HCT116 (cell line): ENCODE measurements around the gene TENM4. TPM values are rescaled to one million over a fixed set of nuclear protein-coding genes. Genes with fewer than 3 reads are reported as not detected.

Experiments
- ATAC-seq: fragments of 200-7000 bp; cut with Tn5 transposase; 2 replicates; pipeline ENCODE4 v1.9.1; 2020; ENCODE audit warnings: mild to moderate bottlenecking, moderate library complexity
- BruUV-seq: library from RNA; stranded (reverse); fragments of 400-500 nt; replicated peaks from 2 replicates; lab custom pipeline; 2021; lab: Mats Ljungman, UMichigan
- CTCF ChIA-PET: fragments of 300-600 bp; sonication (Branson Sonifier 250); formaldehyde crosslinking; loops from one replicate; lab custom pipeline; 2021; ENCODE audit warnings: antibody characterized with exemption; lab: Charles Lee
- POLR2A ChIA-PET: fragments of 300-600, 350-600 bp; sonication (Branson Sonifier 250); formaldehyde crosslinking; loops from one replicate; lab custom pipeline; 2021; ENCODE audit warnings: antibody characterized with exemption; lab: Charles Lee
- RAD21 ChIA-PET, 2 experiments: fragments of 300-600 bp; sonication (Branson Sonifier 250); formaldehyde crosslinking; loops; one replicate each; lab custom pipeline; 2023; ENCODE audit warnings: low total read pairs in 2 of 2; ENCODE audit not compliant: uncharacterized antibody in 2 of 2, unreplicated experiment in 2 of 2, low non-redundant PET in 1 of 2; lab: Charles Lee
- DNase-seq: peaks from one replicate; pipeline ENCODE4 v3.0.0-alpha.2; 2010; ENCODE audit warnings: low read depth, low spot score
- H2AFZ ChIP-seq: fragments of 200-600 bp; shearing (Covaris generic), sonication (generic); 2 replicates; pipeline ENCODE4 v1.6.1; 2017; ENCODE audit warnings: low read depth, mixed run types, mixed read lengths, antibody characterized with exemption, low read length; ENCODE audit not compliant: poor library complexity, severe bottlenecking
- H3K27ac ChIP-seq: 2 replicates; pipeline ENCODE4 v1.5.1; 2012; ENCODE audit warnings: low read depth, low read length
- H3K27me3 ChIP-seq: fragments of 200-600 bp; sonication (generic); 2 replicates; pipeline ENCODE4 v1.6.1; 2016; ENCODE audit warnings: mixed run types, low read length, mixed read lengths; ENCODE audit not compliant: insufficient read depth
- H3K36me3 ChIP-seq, 2 experiments: fragments of 200-500 bp in 1 of 2; fragments of 200-600 bp in 1 of 2; sonication (Bioruptor generic) in 1 of 2; sonication (generic) in 1 of 2; 2 replicates each; pipeline versions ENCODE4 v1.5.1 to v1.6.1; 2014 to 2016; ENCODE audit warnings: low read length in 2 of 2, inconsistent platforms in 1 of 2, mixed read lengths in 1 of 2, mixed run types in 1 of 2; ENCODE audit not compliant: insufficient read depth in 2 of 2, control insufficient read depth in 1 of 2
- H3K4me1 ChIP-seq, 2 experiments: fragments of 200-600 bp in 1 of 2; sonication (generic) in 1 of 2; 2 replicates each; pipeline versions ENCODE4 v1.5.1 to v1.6.1; 2012 to 2017; ENCODE audit warnings: low read length in 2 of 2, inconsistent platforms in 1 of 2, mild to moderate bottlenecking in 1 of 2, mixed read lengths in 1 of 2, mixed run types in 1 of 2, moderate library complexity in 1 of 2; ENCODE audit not compliant: insufficient read depth in 2 of 2, control insufficient read depth in 1 of 2
- H3K4me2 ChIP-seq: fragments of 200-600 bp; sonication (generic); 2 replicates; pipeline ENCODE4 v1.6.1; 2017; ENCODE audit warnings: mixed run types, low read length, mixed read lengths
- H3K4me3 ChIP-seq, 2 experiments: fragments of 200-600 bp in 1 of 2; sonication (generic) in 1 of 2; replicated peaks in 1 of 2; 2 replicates each; pipeline ENCODE4 v1.5.1; 2011 to 2016; ENCODE audit warnings: low read length in 2 of 2, control low read depth in 1 of 2, low read depth in 1 of 2, mild to moderate bottlenecking in 1 of 2, mixed read lengths in 1 of 2, mixed run types in 1 of 2
- H3K79me2 ChIP-seq: fragments of 200-600 bp; sonication (generic); 2 replicates; pipeline ENCODE4 v1.6.1; 2017; ENCODE audit warnings: mild to moderate bottlenecking, mixed run types, low read length, moderate library complexity, mixed read lengths; ENCODE audit not compliant: insufficient read depth
- H3K9ac ChIP-seq: fragments of 200-600 bp; sonication (generic); 2 replicates; pipeline ENCODE4 v1.6.1; 2016; ENCODE audit warnings: low read length, mixed read lengths
- H3K9me2 ChIP-seq: fragments of 200-600 bp; sonication (generic), shearing (Covaris generic); 2 replicates; pipeline ENCODE4 v1.6.1; 2017; ENCODE audit warnings: mixed run types, mild to moderate bottlenecking, moderate library complexity; ENCODE audit not compliant: insufficient read depth
- H3K9me3 ChIP-seq, 2 experiments: fragments of 200-500 bp in 1 of 2; fragments of 200-600 bp in 1 of 2; sonication (Bioruptor generic) in 1 of 2; sonication (generic) in 1 of 2; 2 replicates each; pipeline ENCODE4 v1.6.1; 2014 to 2017; ENCODE audit warnings: low read length in 2 of 2, mixed read lengths in 2 of 2, inconsistent platforms in 1 of 2, low read depth in 1 of 2, mild to moderate bottlenecking in 1 of 2, mixed run types in 1 of 2, moderate library complexity in 1 of 2; ENCODE audit not compliant: control insufficient read depth in 1 of 2, insufficient read depth in 1 of 2
- H4K20me1 ChIP-seq: fragments of 200-600 bp; sonication (generic), shearing (Covaris generic); 2 replicates; pipeline ENCODE4 v1.6.1; 2017; ENCODE audit warnings: mixed run types, mild to moderate bottlenecking, moderate library complexity; ENCODE audit not compliant: insufficient read depth
- EGR1 ChIP-seq: IDR thresholded peaks from 2 replicates; pipeline ENCODE4 v1.6.1; 2012; ENCODE audit warnings: low read depth
- EZH2 ChIP-seq: fragments of 200-600 bp; sonication (generic); IDR thresholded peaks from 2 replicates; pipeline ENCODE4 v1.6.1; 2017; ENCODE audit warnings: antibody characterized with exemption, mixed run types
- FOSL1 ChIP-seq: IDR thresholded peaks from 2 replicates; pipeline ENCODE4 v1.6.1; 2012; ENCODE audit warnings: low read depth
- POLR2AphosphoS5 ChIP-seq: IDR thresholded peaks from 2 replicates; pipeline ENCODE4 v1.6.1; 2011; ENCODE audit warnings: mild to moderate bottlenecking, low read depth, low read length, moderate library complexity
- RAD21 ChIP-seq: IDR thresholded peaks from 2 replicates; pipeline ENCODE4 v1.6.1; 2012; ENCODE audit warnings: low read depth, mild to moderate bottlenecking
- SIN3A ChIP-seq: IDR thresholded peaks from 2 replicates; pipeline ENCODE4 v1.6.1; 2012; ENCODE audit warnings: low read depth
- SP1 ChIP-seq: IDR thresholded peaks from 2 replicates; pipeline ENCODE4 v1.6.1; 2012; ENCODE audit warnings: low read depth
- TCF7L2 ChIP-seq: IDR thresholded peaks from 2 replicates; pipeline ENCODE4 v1.7.0; 2011; ENCODE audit warnings: borderline replicate concordance, inconsistent platforms; ENCODE audit not compliant: insufficient read depth, insufficient read length; ENCODE audit errors: extremely low read depth
- ZBTB33 ChIP-seq: IDR thresholded peaks from 2 replicates; pipeline ENCODE4 v1.6.1; 2011; ENCODE audit warnings: mild to moderate bottlenecking, low read length, moderate library complexity; ENCODE audit not compliant: insufficient replicate concordance; ENCODE audit errors: extremely low read depth
- ZFX ChIP-seq: fragments of 450-650 bp; IDR thresholded peaks from 2 replicates; pipeline ENCODE4 v1.6.1; 2017
- ZNF274 ChIP-seq: fragments of 200-500 bp; sonication (Bioruptor generic); IDR thresholded peaks from 2 replicates; pipeline ENCODE4 v1.6.1; 2014; ENCODE audit warnings: mild to moderate bottlenecking, low read depth, low read length, inconsistent platforms
- intact Hi-C: fragments of 100-400 bp; cut with micrococcal nuclease; formaldehyde crosslinking; loops from 2 replicates; pipeline ENCODE4 v1.10.0; 2022
- total RNA-seq: library from RNA; stranded (reverse); gene quantifications from one replicate; pipeline ENCODE4 v1.2.1, GENCODE V29; 2021; ENCODE audit not compliant: unreplicated experiment
- TF ChIP-seq, protein P1 (sequence below): IDR thresholded peaks from 2 replicates; pipeline ENCODE4 v1.6.1; 2012
- TF ChIP-seq, protein P2 (sequence below): IDR thresholded peaks from 2 replicates; pipeline ENCODE4 v1.6.1; 2012
- TF ChIP-seq, protein P3 (sequence below), 3 experiments: fragments of 200-600 bp in 1 of 3; sonication (generic) in 1 of 3; IDR thresholded peaks in 2 of 3; conservative IDR thresholded peaks in 1 of 3; 2 replicates each; pipeline ENCODE4 v1.5.1; 2012 to 2017; ENCODE audit warnings: low read depth in 2 of 3, low read length in 2 of 3, antibody characterized with exemption in 1 of 3, borderline replicate concordance in 1 of 3, control low read depth in 1 of 3, mild to moderate bottlenecking in 1 of 3, mixed read lengths in 1 of 3, mixed run types in 1 of 3, moderate library complexity in 1 of 3; ENCODE audit not compliant: insufficient read depth in 1 of 3

Gene TENM4
- total RNA-seq, 1 experiment from 2014 or later, result 0.05 TPM

DNA sequence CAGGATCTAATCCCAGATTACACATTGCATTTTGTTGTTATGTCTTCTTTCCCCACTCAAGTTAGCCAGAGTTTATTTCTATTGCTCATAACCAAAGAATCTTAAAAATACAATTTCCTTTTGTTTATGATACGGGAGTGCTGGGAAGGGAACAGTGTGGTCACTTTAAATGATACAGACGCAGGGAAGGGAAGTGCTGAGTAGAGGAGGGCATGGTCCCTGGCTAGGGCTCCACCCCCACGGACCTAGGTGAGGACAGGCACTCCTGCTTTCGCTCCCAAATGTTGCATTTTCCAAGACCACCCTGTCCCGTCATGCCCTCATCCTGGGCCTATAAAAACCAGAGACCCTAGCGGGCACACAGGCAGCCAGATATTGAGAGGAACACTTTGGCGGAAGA, 835.5 kb downstream of the TENM4 start (continued):
- TF ChIP-seq TCF7L2 (no peak), EGR1 (no peak), ZNF274 (no peak), POLR2AphosphoS5 (no peak), EZH2 (no peak)
- TF ChIP-seq, protein P1, sequence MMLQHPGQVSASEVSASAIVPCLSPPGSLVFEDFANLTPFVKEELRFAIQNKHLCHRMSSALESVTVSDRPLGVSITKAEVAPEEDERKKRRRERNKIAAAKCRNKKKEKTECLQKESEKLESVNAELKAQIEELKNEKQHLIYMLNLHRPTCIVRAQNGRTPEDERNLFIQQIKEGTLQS, result no peak

- H3K27me3 ChIP-seq, result peaks cover 9% of the 10 kb centered on the region; the same call in 1 of the 2 replicates
- no peak overlapping the region for H3K9ac ChIP-seq
- no peaks in the 10 kb centered on the region for H3K9me3 ChIP-seq
- no TSS peak for BruUV-seq
- ATAC-seq (no peak), DNase-seq (no peak)
- no peak overlapping the region for H3K4me3 ChIP-seq
- H3K27ac ChIP-seq, result no peak overlapping the region
- TF ChIP-seq ZBTB33 (no peak), SIN3A (no peak), SP1 (no peak), FOSL1 (no peak), POLR2AphosphoS5 (no peak), ZFX (no peak), RAD21 (no peak), EZH2 (no peak)
- TF ChIP-seq, protein P1, result no peak
- TF ChIP-seq, protein P2, sequence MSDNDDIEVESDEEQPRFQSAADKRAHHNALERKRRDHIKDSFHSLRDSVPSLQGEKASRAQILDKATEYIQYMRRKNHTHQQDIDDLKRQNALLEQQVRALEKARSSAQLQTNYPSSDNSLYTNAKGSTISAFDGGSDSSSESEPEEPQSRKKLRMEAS, result no peak
- TF ChIP-seq, protein P3, sequence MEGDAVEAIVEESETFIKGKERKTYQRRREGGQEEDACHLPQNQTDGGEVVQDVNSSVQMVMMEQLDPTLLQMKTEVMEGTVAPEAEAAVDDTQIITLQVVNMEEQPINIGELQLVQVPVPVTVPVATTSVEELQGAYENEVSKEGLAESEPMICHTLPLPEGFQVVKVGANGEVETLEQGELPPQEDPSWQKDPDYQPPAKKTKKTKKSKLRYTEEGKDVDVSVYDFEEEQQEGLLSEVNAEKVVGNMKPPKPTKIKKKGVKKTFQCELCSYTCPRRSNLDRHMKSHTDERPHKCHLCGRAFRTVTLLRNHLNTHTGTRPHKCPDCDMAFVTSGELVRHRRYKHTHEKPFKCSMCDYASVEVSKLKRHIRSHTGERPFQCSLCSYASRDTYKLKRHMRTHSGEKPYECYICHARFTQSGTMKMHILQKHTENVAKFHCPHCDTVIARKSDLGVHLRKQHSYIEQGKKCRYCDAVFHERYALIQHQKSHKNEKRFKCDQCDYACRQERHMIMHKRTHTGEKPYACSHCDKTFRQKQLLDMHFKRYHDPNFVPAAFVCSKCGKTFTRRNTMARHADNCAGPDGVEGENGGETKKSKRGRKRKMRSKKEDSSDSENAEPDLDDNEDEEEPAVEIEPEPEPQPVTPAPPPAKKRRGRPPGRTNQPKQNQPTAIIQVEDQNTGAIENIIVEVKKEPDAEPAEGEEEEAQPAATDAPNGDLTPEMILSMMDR (IDR thresholded peaks at IDR 0.05 in 2 of 3, conservative IDR thresholded peaks at IDR 0.05 in 1 of 3; ENCODE audit: borderline replicate concordance in 1 of 3, insufficient read depth in 1 of 3, low read depth in 2 of 3, low read length in 2 of 3), result no peak
- no peaks in the 10 kb centered on the region for H3K36me3 ChIP-seq
- RAD21 ChIA-PET, result no interaction called here
- CTCF ChIA-PET, result no interaction called here
- POLR2A ChIA-PET, result no interaction called here
- no peaks in the 10 kb centered on the region for H4K20me1 ChIP-seq
- intact Hi-C loops, result no loop called here
- H3K4me1 ChIP-seq, result no peaks in the 10 kb centered on the region
- H3K79me2 ChIP-seq, result no peaks in the 10 kb centered on the region
- H3K9me2 ChIP-seq, result no peaks in the 10 kb centered on the region
- no peak overlapping the region for H3K4me2 ChIP-seq
- H2AFZ ChIP-seq, result no peak overlapping the region
These were observed 837.0 kb downstream of the TENM4 start for GRCh38 chr11:78603792-78604191.
